Loucy (cell line): Measurements from ENCODE around the gene OVOL2.

Source experiments
- CTCF ChIP-seq: fragments of 200-600 bp; sonication (generic); conservative IDR thresholded peaks from 2 replicates; pipeline ENCODE4 v1.5.1; 2014; ENCODE audit warnings: mild to moderate bottlenecking, antibody characterized with exemption, low read length
- EZH2phosphoT487 ChIP-seq: fragments of 200-600 bp; IDR thresholded peaks from 2 replicates; pipeline ENCODE4 v1.6.1; 2018; ENCODE audit warnings: antibody characterized with exemption, mild to moderate bottlenecking, moderate library complexity, borderline replicate concordance

DNA sequence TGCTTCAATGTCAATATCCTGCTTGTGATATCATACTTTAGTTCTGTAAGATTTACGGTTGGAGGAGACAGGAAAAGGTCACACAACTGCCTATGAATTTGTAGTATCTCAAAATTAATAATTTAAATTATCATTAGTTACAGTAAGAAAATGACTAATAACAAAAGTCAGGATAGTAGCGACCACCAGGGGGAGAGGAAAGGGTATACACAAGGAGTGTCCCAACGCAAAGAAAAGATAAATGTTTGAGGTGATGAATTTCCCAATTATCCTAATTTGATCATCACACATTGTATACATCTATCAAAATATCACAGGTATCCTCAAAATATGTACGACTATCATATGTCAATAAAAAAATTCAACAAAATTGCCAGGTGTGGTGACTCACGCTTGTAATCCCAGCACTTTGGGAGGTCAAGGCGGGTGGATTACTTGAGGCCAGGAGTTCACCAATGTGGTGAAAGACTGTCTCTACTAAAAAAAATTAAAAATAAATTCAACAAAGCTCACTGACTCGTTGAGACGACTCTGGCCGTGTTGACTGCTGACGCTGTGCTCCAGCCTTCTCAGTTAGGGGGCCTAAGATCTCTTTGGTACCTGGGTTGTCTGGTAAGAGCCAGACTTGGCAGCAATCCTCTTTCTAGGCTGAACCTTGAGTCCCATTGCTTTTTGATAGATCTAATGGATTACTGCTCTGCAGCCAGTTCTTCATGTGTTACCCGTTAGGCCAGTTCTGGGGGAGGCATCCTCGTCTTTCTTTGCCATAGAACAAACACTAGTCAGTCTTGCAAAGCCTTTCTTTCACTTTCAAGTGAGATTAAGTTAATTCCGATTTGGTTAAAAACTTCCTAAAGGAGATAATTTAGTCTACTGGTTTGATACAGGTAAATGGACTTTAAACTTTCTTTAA lies 9.0 kb upstream of the OVOL2 start:
- peak; percentile 47 for TF ChIP-seq CTCF
- no peak for TF ChIP-seq EZH2phosphoT487
